Measurements from ENCODE around the gene DEDD2. TPM values are rescaled to one million over a fixed set of nuclear protein-coding genes. Genes with fewer than 3 reads are reported as not detected.

Gene DEDD2
- total RNA-seq, 1 donor from 2014 or later: 30.2 TPM

GRCh38 chr19:42151782-42152684 is 65.4 kb downstream of the DEDD2 start:
- Histone ChIP-seq H3K9me3 (no peaks in the 10 kb centered on the region), H3K4me3 (no peak overlapping the region), H3K36me3 (no peaks in the 10 kb centered on the region), H3K27me3 (no peaks in the 10 kb centered on the region), H3K4me1 (no peaks in the 10 kb centered on the region), H3K27ac (no peak overlapping the region)
- intact Hi-C loops (cut with DNase I): no loop called here
- no peak for TF ChIP-seq CTCF (IDR thresholded peaks at IDR 0.05)
- DNase-seq (ENCODE audit: low spot score in 2 of 2): no peak

DNA sequence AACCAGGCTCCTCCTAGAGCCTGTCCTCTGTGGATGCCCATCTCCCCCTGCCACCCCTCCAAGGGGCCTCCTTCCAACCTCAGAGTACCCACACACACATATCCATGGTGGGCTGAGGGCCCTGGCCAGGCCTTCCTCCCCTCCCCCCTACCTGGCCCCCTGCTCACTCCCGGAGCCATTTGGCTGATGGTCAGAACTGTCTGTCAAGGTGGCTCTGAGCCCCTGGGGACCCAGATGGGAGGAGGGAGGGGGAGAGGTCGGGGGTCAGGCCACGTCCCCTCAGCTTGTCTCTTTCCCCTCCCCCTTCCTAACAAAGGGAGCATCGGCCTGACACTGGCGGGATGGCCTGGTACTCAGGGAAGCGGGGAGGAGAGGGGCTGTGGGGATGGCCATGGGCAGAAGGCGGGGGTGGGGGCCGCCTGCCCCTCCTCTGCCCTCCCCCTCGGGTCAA is 66.5 kb downstream of the DEDD2 start:
- intact Hi-C loops (cut with DNase I): no loop called here
- TF ChIP-seq CTCF (IDR thresholded peaks at IDR 0.05): no peak
- Histone ChIP-seq H3K4me1 (no peaks in the 10 kb centered on the region), H3K36me3 (no peaks in the 10 kb centered on the region), H3K27ac (no peak overlapping the region), H3K27me3 (no peaks in the 10 kb centered on the region), H3K4me3 (no peak overlapping the region), H3K9me3 (no peaks in the 10 kb centered on the region)
- DNase-seq (ENCODE audit: low spot score in 2 of 2): no peak

GRCh38 chr19:42150364-42150763 is 67.1 kb downstream of the DEDD2 start:
- TF ChIP-seq CTCF (IDR thresholded peaks at IDR 0.05): no peak
- Histone ChIP-seq H3K36me3 (no peaks in the 10 kb centered on the region), H3K4me3 (no peak overlapping the region), H3K27ac (no peak overlapping the region), H3K9me3 (no peaks in the 10 kb centered on the region), H3K27me3 (no peaks in the 10 kb centered on the region), H3K4me1 (no peaks in the 10 kb centered on the region)
- DNase-seq (ENCODE audit: low spot score in 2 of 2): no peak
- intact Hi-C loops (cut with DNase I): no loop called here

DNA sequence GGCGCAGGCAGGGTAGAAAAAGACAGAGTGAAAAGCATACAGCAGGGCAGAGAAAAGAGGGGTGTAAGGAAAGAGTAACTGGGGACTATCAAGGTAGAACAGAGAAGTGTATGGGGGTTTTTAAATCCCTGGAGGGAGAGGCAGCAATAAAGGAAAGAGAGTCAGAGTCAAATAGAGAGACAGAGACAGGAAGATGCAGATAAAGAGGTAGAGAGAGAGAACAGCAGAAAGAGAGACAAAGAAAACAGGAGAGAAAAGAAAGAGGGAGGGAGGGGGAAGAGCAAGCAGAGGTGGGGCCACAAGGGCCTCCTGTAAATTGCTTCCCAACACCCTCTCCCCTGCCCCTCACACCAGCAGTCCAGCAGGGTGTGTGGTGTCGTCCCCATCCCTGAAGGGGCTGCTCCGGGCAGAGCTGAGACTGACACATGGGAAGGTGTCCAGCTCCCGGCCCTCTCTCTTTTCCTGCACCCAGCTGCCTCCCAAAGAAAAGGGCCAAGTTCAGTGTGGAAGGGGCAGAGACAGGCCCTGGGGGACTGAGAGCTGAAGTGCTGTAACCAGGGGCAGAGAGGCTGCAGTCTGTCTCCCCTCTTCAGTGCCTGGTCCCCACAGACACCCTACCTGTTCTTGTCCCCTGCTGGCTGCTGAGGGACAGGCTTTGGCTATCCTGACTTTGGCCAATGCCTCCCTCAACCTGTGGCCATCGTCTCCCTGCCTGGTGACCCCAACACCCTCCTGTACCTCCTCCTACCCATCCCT is 67.9 kb downstream of the DEDD2 start:
- no peak for TF ChIP-seq CTCF (IDR thresholded peaks at IDR 0.05)
- intact Hi-C loops (cut with DNase I): no loop called here
- Histone ChIP-seq H3K36me3 (no peaks in the 10 kb centered on the region), H3K27ac (no peak overlapping the region), H3K4me1 (no peaks in the 10 kb centered on the region), H3K27me3 (no peaks in the 10 kb centered on the region), H3K9me3 (no peaks in the 10 kb centered on the region), H3K4me3 (no peak overlapping the region)
- DNase-seq (ENCODE audit: low spot score in 2 of 2): no peak

Other genes with a start within 250 kb of the DEDD2 start
- 1.1 TPM for gene ATP1A3, start 223.4 kb downstream of the DEDD2 start, total RNA-seq
- gene GRIK5, start 147.5 kb downstream of the DEDD2 start, total RNA-seq: 15.5 TPM
- 14.9 TPM for gene ZNF574, start 141.5 kb downstream of the DEDD2 start, total RNA-seq
- not detected for gene POU2F2, start 85.2 kb downstream of the DEDD2 start, total RNA-seq
- 7.0 TPM for gene ZNF526, start 2.6 kb upstream of the DEDD2 start, total RNA-seq
- 27.0 TPM for gene GSK3A, start 24.9 kb upstream of the DEDD2 start, total RNA-seq
- gene ERF, start 37.5 kb upstream of the DEDD2 start, total RNA-seq: 51.6 TPM
- 247 TPM for gene CIC, start 51.6 kb upstream of the DEDD2 start, total RNA-seq
- gene PRR19, start 84.5 kb upstream of the DEDD2 start, total RNA-seq: not detected
- gene PAFAH1B3, start 84.9 kb upstream of the DEDD2 start, total RNA-seq: 88.9 TPM
- gene TMEM145, start 95.6 kb upstream of the DEDD2 start, total RNA-seq: not detected
- 61.8 TPM for gene MEGF8, start 108.0 kb upstream of the DEDD2 start, total RNA-seq
- gene CNFN, start 172.6 kb upstream of the DEDD2 start, total RNA-seq: not detected
- 102 TPM for gene LIPE, start 209.7 kb upstream of the DEDD2 start, total RNA-seq
- not detected for gene CXCL17, start 225.3 kb upstream of the DEDD2 start, total RNA-seq

Measured in ascending aorta (tissue), 2 donors.